ENCODE data around the gene RICTOR. TPM values are rescaled to one million over a fixed set of nuclear protein-coding genes. Genes with fewer than 3 reads are reported as not detected.

RICTOR gene
- total RNA-seq, 4 donors from 2014 or later, result 47.8 to 87.5 (median 51.2) TPM

DNA sequence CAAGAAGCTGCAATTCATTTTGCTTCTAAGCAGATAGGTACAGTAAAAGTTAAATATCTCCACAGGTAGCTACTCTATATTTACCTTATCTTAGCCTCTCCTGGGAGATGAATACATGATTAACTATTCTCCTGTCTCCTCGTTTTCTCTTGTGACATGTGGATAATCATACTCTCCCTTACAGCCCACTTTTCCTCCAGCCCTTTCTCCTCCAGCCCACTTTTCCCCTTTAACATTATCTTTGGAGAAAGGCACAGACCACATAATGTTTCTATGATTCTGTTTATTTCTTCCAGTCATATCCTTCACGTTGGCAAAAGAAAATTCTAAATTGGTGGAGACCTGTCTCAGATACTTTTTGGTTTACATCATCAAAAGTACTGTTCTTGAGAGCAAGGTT lies 144.4 kb downstream of the RICTOR start:
- intact Hi-C loops (cut with DNase I), result loop anchor here (10.0 kb wide), 1 partner anchor 515 kb away; no protein-coding TSS in a partner anchor
- H3K27ac ChIP-seq, result no peak overlapping the region
- WGBS, 2 donors, result 66 to 68% methylated on average over 2 of the region's 2 CpGs
- no peak for DNase-seq
- no peak overlapping the region for H3K4me3 ChIP-seq (replicated peaks in 1 of 3)
- H3K27me3 ChIP-seq, result no peaks in the 10 kb centered on the region
- peaks cover 5 to 17% of the 10 kb centered on the region in 2 donors for H3K36me3 ChIP-seq
- TF ChIP-seq POLR2A (IDR thresholded peaks at IDR 0.05), result no peak
- TF ChIP-seq, protein P1, sequence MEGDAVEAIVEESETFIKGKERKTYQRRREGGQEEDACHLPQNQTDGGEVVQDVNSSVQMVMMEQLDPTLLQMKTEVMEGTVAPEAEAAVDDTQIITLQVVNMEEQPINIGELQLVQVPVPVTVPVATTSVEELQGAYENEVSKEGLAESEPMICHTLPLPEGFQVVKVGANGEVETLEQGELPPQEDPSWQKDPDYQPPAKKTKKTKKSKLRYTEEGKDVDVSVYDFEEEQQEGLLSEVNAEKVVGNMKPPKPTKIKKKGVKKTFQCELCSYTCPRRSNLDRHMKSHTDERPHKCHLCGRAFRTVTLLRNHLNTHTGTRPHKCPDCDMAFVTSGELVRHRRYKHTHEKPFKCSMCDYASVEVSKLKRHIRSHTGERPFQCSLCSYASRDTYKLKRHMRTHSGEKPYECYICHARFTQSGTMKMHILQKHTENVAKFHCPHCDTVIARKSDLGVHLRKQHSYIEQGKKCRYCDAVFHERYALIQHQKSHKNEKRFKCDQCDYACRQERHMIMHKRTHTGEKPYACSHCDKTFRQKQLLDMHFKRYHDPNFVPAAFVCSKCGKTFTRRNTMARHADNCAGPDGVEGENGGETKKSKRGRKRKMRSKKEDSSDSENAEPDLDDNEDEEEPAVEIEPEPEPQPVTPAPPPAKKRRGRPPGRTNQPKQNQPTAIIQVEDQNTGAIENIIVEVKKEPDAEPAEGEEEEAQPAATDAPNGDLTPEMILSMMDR (IDR thresholded peaks at IDR 0.05), result no peak
- H3K4me1 ChIP-seq, result no peaks in the 10 kb centered on the region
- H3K9me3 ChIP-seq, result no peaks in the 10 kb centered on the region

DNA sequence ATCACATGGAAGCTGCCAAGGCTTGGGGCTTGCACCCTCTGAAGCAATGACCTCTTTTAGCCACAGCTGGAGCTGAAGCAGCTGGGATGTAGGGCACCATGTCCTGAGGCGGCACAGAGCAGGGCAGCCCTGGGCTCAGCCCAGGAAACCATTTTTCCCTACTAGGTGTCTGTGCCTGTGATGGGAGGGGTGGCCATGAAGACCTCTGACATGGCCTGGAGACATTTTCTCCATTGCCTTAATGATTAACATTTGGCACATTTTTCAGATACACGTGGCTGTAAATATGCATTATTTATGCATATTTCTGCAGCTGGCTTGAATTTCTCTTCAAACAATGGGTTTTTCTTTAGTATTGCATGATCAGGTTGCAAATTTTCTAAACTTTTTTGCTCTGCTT lies 146.7 kb downstream of the RICTOR start:
- H3K27ac ChIP-seq, result no peak overlapping the region
- no peaks in the 10 kb centered on the region for H3K27me3 ChIP-seq
- WGBS, 2 donors, result 92 to 96% methylated on average over 2 of the region's 2 CpGs
- peaks cover 0 to 1% of the 10 kb centered on the region in 2 donors for H3K36me3 ChIP-seq
- intact Hi-C loops (cut with DNase I), result loop anchor here (10.0 kb wide), 1 partner anchor 513 kb away; no protein-coding TSS in a partner anchor
- H3K4me3 ChIP-seq (replicated peaks in 1 of 3), result no peak overlapping the region
- no peaks in the 10 kb centered on the region for H3K9me3 ChIP-seq
- DNase-seq, result no peak
- TF ChIP-seq, protein P1 (IDR thresholded peaks at IDR 0.05), result no peak
- TF ChIP-seq POLR2A (IDR thresholded peaks at IDR 0.05), result no peak
- H3K4me1 ChIP-seq, result no peaks in the 10 kb centered on the region

DNA sequence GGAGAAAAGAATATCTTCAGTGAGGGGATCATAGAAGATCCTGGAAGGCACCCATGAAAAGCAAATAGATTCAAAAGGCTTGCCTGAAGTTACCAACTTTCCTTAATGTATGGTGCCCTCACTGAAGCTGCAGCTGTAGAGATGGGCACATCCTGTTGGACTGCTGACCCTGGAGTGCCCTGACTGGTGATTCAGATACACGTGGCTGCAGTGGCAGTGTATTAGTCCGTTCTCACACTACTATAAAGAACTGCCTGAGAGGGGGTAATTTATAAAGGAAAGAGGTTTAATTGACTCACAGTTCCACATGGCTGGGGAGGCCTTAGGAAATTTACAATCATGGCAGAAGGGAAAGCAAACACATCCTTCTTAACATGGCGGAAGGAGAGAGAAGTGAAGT lies 148.1 kb downstream of the RICTOR start:
- intact Hi-C loops (cut with DNase I), result loop anchor here (10.0 kb wide), 1 partner anchor 511 kb away; no protein-coding TSS in a partner anchor
- H3K27me3 ChIP-seq, result no peaks in the 10 kb centered on the region
- TF ChIP-seq, protein P1 (IDR thresholded peaks at IDR 0.05), result no peak
- TF ChIP-seq POLR2A (IDR thresholded peaks at IDR 0.05), result no peak
- H3K27ac ChIP-seq, result no peak overlapping the region
- peaks cover 0 to 4% of the 10 kb centered on the region in 2 donors for H3K36me3 ChIP-seq
- DNase-seq, result no peak
- no peak overlapping the region for H3K4me3 ChIP-seq (replicated peaks in 1 of 3)
- H3K4me1 ChIP-seq, result no peaks in the 10 kb centered on the region
- WGBS, 2 donors, result 63 to 84% methylated on average over 3 of the region's 3 CpGs
- H3K9me3 ChIP-seq, result no peaks in the 10 kb centered on the region

DNA sequence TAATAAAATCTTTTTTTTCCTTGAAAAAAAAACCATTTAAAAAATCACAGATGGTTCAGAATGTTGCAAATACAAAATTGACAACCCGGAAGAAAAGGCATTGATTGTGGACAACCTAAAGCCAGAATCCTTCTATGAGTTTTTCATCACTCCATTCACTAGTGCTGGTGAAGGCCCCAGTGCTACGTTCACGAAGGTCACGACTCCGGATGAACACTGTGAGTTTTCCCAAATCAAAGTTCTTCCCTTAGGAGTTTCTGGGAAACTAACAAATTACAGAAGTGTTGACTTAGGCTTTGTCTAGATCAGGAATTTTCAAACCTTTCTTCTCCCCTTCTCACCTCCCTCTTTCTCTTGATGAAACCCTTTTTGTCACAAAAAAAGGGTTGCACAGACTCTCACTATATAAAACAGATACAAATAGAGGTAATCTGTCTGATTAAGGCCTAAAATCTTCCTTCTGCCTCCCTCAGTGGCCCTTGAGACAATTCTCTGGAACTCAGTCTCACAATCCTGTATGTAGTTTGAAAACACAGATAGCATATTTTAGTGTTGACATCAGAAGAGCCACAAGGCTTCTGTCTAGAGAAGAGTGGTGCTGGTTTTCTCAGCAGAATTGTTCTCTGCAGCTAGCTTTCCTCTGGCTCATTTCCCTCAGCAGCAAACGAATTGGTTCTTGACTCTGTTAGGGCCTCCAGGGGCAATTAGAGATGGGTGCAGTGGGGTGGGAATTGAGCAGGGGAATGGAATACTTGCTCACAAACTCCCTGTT lies 148.9 kb downstream of the RICTOR start:
- WGBS, 2 donors, result 86 to 90% methylated on average over 6 of the region's 6 CpGs
- Histone ChIP-seq H3K27ac (no peak overlapping the region), H3K27me3 (no peaks in the 10 kb centered on the region), H3K4me1 (no peaks in the 10 kb centered on the region), H3K4me3 (replicated peaks in 1 of 3) (no peak overlapping the region), H3K36me3 (peaks cover 0 to 4% of the 10 kb centered on the region in 2 donors), H3K9me3 (no peaks in the 10 kb centered on the region)
- intact Hi-C loops (cut with DNase I), result loop anchor here (10.0 kb wide), 1 partner anchor 511 kb away; no protein-coding TSS in a partner anchor
- TF ChIP-seq, protein P1 (IDR thresholded peaks at IDR 0.05), result no peak
- TF ChIP-seq POLR2A (IDR thresholded peaks at IDR 0.05), result no peak
- no peak for DNase-seq
